Spleen (tissue), 7 donors: ENCODE results near the gene WDFY4.

Experiments used
- POLR2A ChIP-seq, 3 donors: fragments of 450-650 bp; IDR thresholded peaks; one replicate each; pipeline ENCODE4 v1.5.1; 2017; ENCODE audit warnings: antibody characterized with exemption in 3 of 3, mild to moderate bottlenecking in 1 of 3
- POLR2AphosphoS5 ChIP-seq, 3 donors: sonication (generic); formaldehyde crosslinking; IDR thresholded peaks; one replicate each; pipeline ENCODE4 v1.5.1; 2017; ENCODE audit warnings: antibody characterized with exemption in 3 of 3
- TF ChIP-seq, protein P1 (sequence below), 11 experiments: fragments of 200-600 bp in 7 of 11; fragments of 450-650 bp in 4 of 11; sonication (generic) in 4 of 11; IDR thresholded peaks in 8 of 11; conservative IDR thresholded peaks in 3 of 11; 1 replicate in 7 of 11; 2 replicates in 4 of 11; pipeline versions ENCODE4 v1.4.0 to v1.8.0; 2016 to 2021; ENCODE audit warnings: antibody characterized with exemption in 11 of 11, inconsistent platforms in 4 of 11, mild to moderate bottlenecking in 1 of 11
- donor health status: DM: no; HTN: no; CAD: no; lungs with moderate emphysema.
- donor health status: DM: no; HTN: no; CAD: no.
- donor health status: DM: no; HTN: no; CAD: no.

DNA sequence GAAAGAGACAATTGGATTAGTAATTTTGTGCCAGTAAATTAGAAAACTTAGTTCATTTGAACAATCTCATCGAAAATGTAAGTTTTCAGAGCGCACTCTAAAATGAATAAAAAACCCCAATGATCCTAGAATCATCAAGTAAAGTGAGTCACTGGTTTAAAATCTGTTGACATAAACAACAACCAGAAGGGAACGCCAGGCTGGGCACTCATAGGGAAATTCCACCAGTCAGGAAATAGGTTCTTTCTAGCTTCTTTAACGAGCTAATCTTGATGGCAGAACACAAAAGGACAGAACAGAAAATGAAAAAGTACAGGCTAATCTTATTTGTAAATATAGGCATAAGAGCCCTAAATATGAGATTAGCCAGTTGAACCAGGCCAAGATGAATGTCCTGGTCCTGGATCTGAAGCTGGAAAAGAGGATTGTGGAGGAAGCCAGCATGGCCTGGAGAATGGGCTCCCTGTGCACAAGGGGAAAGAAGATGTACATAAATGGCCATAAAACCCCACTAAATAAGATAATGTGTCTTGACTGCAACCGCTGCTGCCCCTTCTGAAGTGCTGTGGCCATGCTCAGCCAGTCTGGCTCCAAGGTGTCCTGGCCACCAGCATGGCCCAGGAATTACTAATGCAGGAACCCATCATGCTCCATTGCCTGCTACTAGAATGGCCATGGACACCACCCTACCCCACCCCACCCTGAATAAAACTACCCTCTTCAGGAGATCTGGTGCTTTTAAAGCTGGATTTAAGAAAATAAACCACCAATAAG lies 114.0 kb downstream of the WDFY4 start:
- TF ChIP-seq, protein P1, sequence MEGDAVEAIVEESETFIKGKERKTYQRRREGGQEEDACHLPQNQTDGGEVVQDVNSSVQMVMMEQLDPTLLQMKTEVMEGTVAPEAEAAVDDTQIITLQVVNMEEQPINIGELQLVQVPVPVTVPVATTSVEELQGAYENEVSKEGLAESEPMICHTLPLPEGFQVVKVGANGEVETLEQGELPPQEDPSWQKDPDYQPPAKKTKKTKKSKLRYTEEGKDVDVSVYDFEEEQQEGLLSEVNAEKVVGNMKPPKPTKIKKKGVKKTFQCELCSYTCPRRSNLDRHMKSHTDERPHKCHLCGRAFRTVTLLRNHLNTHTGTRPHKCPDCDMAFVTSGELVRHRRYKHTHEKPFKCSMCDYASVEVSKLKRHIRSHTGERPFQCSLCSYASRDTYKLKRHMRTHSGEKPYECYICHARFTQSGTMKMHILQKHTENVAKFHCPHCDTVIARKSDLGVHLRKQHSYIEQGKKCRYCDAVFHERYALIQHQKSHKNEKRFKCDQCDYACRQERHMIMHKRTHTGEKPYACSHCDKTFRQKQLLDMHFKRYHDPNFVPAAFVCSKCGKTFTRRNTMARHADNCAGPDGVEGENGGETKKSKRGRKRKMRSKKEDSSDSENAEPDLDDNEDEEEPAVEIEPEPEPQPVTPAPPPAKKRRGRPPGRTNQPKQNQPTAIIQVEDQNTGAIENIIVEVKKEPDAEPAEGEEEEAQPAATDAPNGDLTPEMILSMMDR (IDR thresholded peaks at IDR 0.05 in 8 of 11, conservative IDR thresholded peaks at IDR 0.05 in 3 of 11), result no peak
- no peak for TF ChIP-seq POLR2A (IDR thresholded peaks at IDR 0.05)
- no peak for TF ChIP-seq POLR2AphosphoS5 (IDR thresholded peaks at IDR 0.05)
